Left lung (tissue), 10 donors: ENCODE data around the gene SDHA. TPM values are rescaled to one million over a fixed set of nuclear protein-coding genes. Genes with fewer than 3 reads are reported as not detected.
"Not testable (repeated sequence)": the region's sequence is repeated elsewhere in the genome, so short reads cannot be mapped to it uniquely, and the experiment has no call there.

ENCODE experiments used
- ATAC-seq: fragments of 200-7000 bp; cut with Tn5 transposase; one replicate; pipeline ENCODE4 v1.9.1; 2020; ENCODE audit warnings: moderate library complexity
- DNase-seq, 4 donors: peaks; one replicate each; pipeline ENCODE4 v3.0.0-alpha.2; 2013 to 2020
- H3K27ac ChIP-seq, 2 donors: fragments of 200-600 bp; sonication (generic) in 1 of 2; one replicate each; pipeline versions ENCODE4 v1.5.0 to v1.8.0; 2020 to 2021
- H3K27me3 ChIP-seq, 2 donors: fragments of 200-600 bp; sonication (generic) in 1 of 2; one replicate each; pipeline versions ENCODE4 v1.5.0 to v1.8.0; 2020 to 2021
- H3K36me3 ChIP-seq, 2 donors: fragments of 200-600 bp; sonication (generic) in 1 of 2; one replicate each; pipeline versions ENCODE4 v1.5.0 to v1.8.0; 2020 to 2021
- H3K4me1 ChIP-seq, 2 donors: fragments of 200-600 bp; one replicate each; pipeline ENCODE4 v1.8.0; 2021
- H3K4me3 ChIP-seq, 2 donors: fragments of 200-600 bp; sonication (generic) in 1 of 2; one replicate each; pipeline versions ENCODE4 v1.5.0 to v1.8.0; 2020 to 2021; ENCODE audit warnings: mild to moderate bottlenecking in 1 of 2
- H3K9me3 ChIP-seq, 2 donors: fragments of 200-600 bp; sonication (generic) in 1 of 2; one replicate each; pipeline versions ENCODE4 v1.5.0 to v1.8.0; 2020 to 2021
- intact Hi-C, 2 donors: fragments of 100-400 bp; cut with DNase I; formaldehyde crosslinking; loops; one replicate each; pipeline versions ENCODE4 v1.11.2 to v1.14.2; 2022
- polyA plus RNA-seq, 6 donors: library from polyadenylated mRNA; unstranded; fragments of 120-200 nt; gene quantifications; one replicate each; pipeline ENCODE4 v1.2.1, GENCODE V29; 2013; ENCODE audit not compliant: insufficient read length in 6 of 6
- total RNA-seq, 2 donors: library from RNA; stranded (reverse); fragmentation: NEBNext Ultra II Directional; extraction: Animal tissue kit (Norgen Biotek cat#: 25700); gene quantifications; one replicate each; pipeline ENCODE4 v1.2.1, GENCODE V29; 2021
- TF ChIP-seq, protein P1 (sequence below), 2 donors: fragments of 200-600 bp; sonication (generic) in 1 of 2; IDR thresholded peaks; one replicate each; pipeline versions ENCODE4 v1.5.0 to v1.8.0; 2021; ENCODE audit warnings: antibody characterized with exemption in 2 of 2
- donor health status: DM: no; HTN: yes; CAD: no.
- donor health status: DM: no; HTN: no; CAD: no.

SDHA gene
- total and polyA plus RNA-seq, 8 donors = 95.9 to 113 (median 106) TPM

- peaks cover 0 to 87% of the 10 kb centered on the region in 2 donors for H3K36me3 ChIP-seq
- no peaks in the 10 kb centered on the region for H3K4me1 ChIP-seq
- H3K4me3 ChIP-seq = no peak overlapping the region
- intact Hi-C loops = no loop called here
- no peaks in the 10 kb centered on the region for H3K9me3 ChIP-seq
- no peak overlapping the region for H3K27ac ChIP-seq
- no peaks in the 10 kb centered on the region for H3K27me3 ChIP-seq
- DNase-seq (no peak), ATAC-seq (no peak)
- TF ChIP-seq, protein P1, sequence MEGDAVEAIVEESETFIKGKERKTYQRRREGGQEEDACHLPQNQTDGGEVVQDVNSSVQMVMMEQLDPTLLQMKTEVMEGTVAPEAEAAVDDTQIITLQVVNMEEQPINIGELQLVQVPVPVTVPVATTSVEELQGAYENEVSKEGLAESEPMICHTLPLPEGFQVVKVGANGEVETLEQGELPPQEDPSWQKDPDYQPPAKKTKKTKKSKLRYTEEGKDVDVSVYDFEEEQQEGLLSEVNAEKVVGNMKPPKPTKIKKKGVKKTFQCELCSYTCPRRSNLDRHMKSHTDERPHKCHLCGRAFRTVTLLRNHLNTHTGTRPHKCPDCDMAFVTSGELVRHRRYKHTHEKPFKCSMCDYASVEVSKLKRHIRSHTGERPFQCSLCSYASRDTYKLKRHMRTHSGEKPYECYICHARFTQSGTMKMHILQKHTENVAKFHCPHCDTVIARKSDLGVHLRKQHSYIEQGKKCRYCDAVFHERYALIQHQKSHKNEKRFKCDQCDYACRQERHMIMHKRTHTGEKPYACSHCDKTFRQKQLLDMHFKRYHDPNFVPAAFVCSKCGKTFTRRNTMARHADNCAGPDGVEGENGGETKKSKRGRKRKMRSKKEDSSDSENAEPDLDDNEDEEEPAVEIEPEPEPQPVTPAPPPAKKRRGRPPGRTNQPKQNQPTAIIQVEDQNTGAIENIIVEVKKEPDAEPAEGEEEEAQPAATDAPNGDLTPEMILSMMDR (IDR thresholded peaks at IDR 0.05) = no peak
These were observed 16.3 kb downstream of the SDHA start for GRCh38 chr5:234450-234849.

DNA sequence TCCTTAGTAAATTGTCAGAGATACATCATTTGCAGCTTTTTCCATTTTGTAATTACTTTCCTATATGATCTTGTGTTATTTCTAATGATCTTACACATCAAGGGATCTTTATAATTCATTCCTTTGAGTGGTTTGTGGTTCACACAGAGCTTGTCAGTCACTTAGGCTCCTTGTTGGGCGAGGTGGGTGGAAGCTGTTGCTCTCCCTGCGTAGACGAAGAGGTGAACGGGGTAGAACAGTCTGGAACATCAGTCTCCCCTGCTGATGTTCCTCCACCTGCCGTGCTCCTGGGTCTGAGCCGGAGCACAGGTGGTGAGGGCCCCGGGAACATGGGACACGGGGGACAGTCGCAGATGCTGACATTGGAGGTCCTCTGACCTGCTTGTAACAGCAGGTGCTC, 17.4 kb downstream of the SDHA start:
- intact Hi-C loops, H3K27me3 ChIP-seq, H3K4me1 ChIP-seq, H3K9me3 ChIP-seq, H3K4me3 ChIP-seq, ATAC-seq, H3K27ac ChIP-seq, DNase-seq: not testable (repeated sequence)
- H3K36me3 ChIP-seq = peaks cover 0 to 90% of the 10 kb centered on the region in 2 donors

DNA sequence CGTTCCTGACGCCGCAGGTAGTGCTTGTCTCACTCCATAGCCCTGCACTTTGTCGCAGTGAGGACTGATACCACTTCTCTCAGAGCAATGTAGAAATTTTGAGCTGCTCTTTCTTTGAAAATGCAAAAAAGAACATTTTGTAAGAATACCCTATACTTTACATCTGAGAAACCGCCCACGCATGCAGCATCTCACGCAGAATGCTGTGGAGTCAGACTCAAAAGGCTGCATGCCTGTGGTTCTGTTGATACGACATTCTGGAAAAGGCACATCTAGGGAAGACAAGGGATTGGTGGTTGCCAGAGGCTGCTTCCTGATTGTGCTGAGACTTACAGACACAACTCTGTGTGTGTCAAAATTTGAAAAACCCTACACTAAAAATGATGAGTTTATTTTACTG, 19.8 kb downstream of the SDHA start:
- H3K27ac ChIP-seq, H3K4me1 ChIP-seq, DNase-seq, H3K27me3 ChIP-seq, ATAC-seq, intact Hi-C loops, H3K9me3 ChIP-seq, H3K4me3 ChIP-seq: not testable (repeated sequence)
- H3K36me3 ChIP-seq = peaks cover 0 to 90% of the 10 kb centered on the region in 2 donors

- H3K27ac ChIP-seq, H3K9me3 ChIP-seq, DNase-seq, H3K4me3 ChIP-seq, intact Hi-C loops, H3K27me3 ChIP-seq, ATAC-seq, H3K4me1 ChIP-seq: not testable (repeated sequence)
- peaks cover 0 to 87% of the 10 kb centered on the region in 2 donors for H3K36me3 ChIP-seq
These were observed 22.4 kb downstream of the SDHA start for GRCh38 chr5:240550-240949.

- H3K9me3 ChIP-seq, intact Hi-C loops, H3K27me3 ChIP-seq, ATAC-seq, H3K4me1 ChIP-seq, H3K27ac ChIP-seq, DNase-seq, H3K4me3 ChIP-seq: not testable (repeated sequence)
- H3K36me3 ChIP-seq = peaks cover 0 to 86% of the 10 kb centered on the region in 2 donors
These were observed 23.0 kb downstream of the SDHA start for GRCh38 chr5:241045-241669.

DNA sequence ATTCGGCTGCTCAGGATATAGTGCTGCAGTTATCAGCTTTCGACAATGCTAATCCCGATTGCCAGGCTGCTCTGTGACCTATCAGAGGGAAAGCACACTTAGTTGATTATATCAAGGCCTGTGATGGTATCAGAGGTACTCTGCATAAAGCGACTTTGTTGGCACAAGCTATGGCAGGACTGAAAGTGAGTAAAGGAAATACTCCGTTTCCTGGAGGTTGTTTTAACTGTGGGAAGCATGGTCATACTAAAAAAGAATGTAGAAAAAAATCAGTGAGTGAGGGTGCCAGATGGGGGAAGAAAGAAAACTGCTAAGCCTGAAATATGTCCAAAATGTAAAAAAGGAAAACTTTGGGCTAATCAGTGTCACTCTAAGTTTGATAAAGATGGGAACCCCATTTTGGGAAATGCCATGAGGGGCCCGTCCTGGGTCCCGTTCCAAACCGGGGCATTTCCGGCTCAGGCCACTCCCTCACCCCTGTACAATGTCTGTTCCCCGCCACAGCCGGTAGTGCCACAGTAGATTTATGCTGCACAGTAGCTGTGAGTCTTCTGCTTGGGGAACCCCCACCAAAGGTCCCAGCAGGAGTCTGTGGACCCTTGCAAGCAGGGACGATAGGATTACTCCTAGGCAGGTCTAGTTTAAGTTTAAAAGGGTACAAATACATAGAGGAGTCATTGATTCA, 25.7 kb downstream of the SDHA start:
- DNase-seq, H3K9me3 ChIP-seq, intact Hi-C loops, H3K4me3 ChIP-seq, H3K27ac ChIP-seq, ATAC-seq, H3K4me1 ChIP-seq, H3K27me3 ChIP-seq: not testable (repeated sequence)
- peaks cover 0 to 96% of the 10 kb centered on the region in 2 donors for H3K36me3 ChIP-seq

DNA sequence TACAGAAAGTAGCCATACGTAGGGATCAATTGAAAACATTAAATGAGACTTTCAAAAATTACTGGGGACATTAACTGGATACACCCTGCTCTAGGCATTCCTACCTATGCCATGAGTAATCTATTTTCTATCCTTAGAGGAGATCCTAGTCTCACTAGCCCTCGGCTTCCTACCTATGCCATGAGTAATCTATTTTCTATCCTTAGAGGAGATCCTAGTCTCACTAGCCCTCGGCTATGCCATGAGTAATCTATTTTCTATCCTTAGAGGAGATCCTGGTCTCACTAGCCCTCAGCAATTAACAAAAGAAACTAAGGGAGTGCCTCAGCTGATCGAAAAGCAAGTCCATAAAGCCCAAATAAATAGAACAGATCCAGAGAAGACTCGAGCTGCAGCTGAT, 27.6 kb downstream of the SDHA start:
- H3K27ac ChIP-seq, H3K9me3 ChIP-seq, ATAC-seq, H3K4me1 ChIP-seq, H3K27me3 ChIP-seq, DNase-seq, intact Hi-C loops, H3K4me3 ChIP-seq: not testable (repeated sequence)
- peaks cover 0 to 96% of the 10 kb centered on the region in 2 donors for H3K36me3 ChIP-seq

DNA sequence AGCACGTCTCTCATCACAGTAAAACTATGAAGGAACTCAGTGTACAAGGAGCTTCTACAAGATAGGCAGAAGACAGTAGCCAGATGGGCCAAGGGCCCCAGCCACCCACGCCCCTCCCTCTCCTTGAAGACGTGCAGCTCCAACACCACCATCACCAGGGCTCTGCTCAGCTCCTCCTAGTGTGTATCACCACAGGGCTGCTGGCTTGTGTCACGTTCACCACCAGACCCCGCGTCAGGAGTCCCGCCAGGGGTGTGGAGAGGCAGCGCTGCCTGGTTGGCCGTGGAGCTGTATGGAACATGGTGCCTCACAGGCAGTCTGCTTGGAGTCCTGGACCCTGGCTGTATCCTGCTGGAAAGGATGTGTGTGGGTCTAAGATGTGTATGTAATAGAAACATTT, 32.3 kb downstream of the SDHA start:
- H3K27me3 ChIP-seq, H3K9me3 ChIP-seq, intact Hi-C loops, H3K27ac ChIP-seq, DNase-seq, H3K4me3 ChIP-seq, H3K4me1 ChIP-seq, ATAC-seq: not testable (repeated sequence)
- peaks cover 0 to 84% of the 10 kb centered on the region in 2 donors for H3K36me3 ChIP-seq

GRCh38 chr5:251016-251415, 32.9 kb downstream of the SDHA start:
- intact Hi-C loops, H3K4me3 ChIP-seq, ATAC-seq, DNase-seq, H3K27ac ChIP-seq, H3K4me1 ChIP-seq, H3K27me3 ChIP-seq, H3K9me3 ChIP-seq: not testable (repeated sequence)
- H3K36me3 ChIP-seq = peaks cover 0 to 87% of the 10 kb centered on the region in 2 donors

DNA sequence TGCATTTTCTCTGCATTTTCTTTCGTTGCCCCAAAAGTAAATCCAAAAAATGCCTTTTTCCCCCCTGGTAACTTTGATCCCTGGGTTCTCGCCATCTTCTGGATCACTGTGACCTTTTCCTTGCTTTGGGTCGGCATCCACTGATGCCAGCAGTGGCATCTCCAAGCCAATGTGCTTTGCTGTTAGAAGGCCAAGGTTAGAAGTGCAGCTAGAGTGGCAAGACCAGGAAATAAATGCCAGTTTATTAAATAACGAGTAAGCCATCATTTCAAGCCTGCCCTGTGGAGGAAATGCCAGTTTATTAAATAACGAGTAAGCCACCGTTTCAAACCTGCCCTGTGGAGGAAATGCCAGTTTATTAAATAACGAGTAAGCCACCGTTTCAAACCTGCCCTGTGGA, 33.4 kb downstream of the SDHA start:
- DNase-seq, intact Hi-C loops, H3K9me3 ChIP-seq, H3K4me1 ChIP-seq, H3K27ac ChIP-seq, ATAC-seq, H3K27me3 ChIP-seq, H3K4me3 ChIP-seq: not testable (repeated sequence)
- peaks cover 0 to 87% of the 10 kb centered on the region in 2 donors for H3K36me3 ChIP-seq

DNA sequence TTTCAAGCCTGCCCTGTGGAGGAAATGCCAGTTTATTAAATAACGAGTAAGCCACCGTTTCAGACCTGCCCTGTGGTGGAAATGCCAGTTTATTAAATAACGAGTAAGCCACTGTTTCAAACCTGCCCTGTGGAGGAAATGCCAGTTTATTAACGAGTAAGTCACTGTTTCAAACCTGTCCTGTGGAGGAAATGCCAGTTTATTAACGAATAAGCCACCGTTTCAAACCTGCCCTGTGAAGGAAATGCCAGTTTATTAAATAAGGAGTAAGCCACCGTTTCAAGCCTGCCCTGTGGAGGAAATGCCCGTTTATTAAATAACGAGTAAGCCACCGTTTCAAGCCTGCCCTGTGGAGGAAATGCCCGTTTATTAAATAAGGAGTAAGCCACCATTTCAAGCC, 33.9 kb downstream of the SDHA start:
- DNase-seq, intact Hi-C loops: not testable (repeated sequence)
- H3K36me3 ChIP-seq = peaks cover 0 to 87% of the 10 kb centered on the region in 2 donors

More for the DNA sequence above, 33.9 kb downstream of the SDHA start:
- not testable (repeated sequence) for ATAC-seq, H3K4me1 ChIP-seq, H3K4me3 ChIP-seq, H3K27ac ChIP-seq, H3K27me3 ChIP-seq, H3K9me3 ChIP-seq
